ENCODE measurements around the gene PF4V1.

DNA sequence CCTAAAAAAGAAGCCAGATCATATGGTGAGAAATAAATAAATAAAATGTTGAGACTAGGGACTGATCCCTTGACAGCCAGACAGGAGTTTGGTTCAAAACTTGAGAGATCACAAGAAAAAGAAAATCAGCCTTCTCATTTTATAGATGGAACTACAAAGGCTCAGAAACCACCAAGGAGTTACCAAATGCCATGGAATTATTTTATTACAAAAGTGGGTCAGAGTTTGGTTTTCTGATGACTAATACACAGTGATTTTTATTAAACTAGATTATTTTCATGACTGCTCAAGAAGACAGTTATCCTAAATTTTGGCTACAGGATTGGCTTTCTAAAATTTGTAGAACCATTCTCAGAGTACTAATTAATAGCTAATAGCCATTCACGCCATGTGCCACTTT lies 22.3 kb downstream of the PF4V1 start:
- TF ChIP-seq, protein P1, sequence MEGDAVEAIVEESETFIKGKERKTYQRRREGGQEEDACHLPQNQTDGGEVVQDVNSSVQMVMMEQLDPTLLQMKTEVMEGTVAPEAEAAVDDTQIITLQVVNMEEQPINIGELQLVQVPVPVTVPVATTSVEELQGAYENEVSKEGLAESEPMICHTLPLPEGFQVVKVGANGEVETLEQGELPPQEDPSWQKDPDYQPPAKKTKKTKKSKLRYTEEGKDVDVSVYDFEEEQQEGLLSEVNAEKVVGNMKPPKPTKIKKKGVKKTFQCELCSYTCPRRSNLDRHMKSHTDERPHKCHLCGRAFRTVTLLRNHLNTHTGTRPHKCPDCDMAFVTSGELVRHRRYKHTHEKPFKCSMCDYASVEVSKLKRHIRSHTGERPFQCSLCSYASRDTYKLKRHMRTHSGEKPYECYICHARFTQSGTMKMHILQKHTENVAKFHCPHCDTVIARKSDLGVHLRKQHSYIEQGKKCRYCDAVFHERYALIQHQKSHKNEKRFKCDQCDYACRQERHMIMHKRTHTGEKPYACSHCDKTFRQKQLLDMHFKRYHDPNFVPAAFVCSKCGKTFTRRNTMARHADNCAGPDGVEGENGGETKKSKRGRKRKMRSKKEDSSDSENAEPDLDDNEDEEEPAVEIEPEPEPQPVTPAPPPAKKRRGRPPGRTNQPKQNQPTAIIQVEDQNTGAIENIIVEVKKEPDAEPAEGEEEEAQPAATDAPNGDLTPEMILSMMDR (IDR thresholded peaks at IDR 0.05 in 8 of 11, conservative IDR thresholded peaks at IDR 0.05 in 3 of 11): no peak
- no peak for TF ChIP-seq POLR2AphosphoS5 (IDR thresholded peaks at IDR 0.05)
